ENCODE data around the gene GMCL1.

DNA sequence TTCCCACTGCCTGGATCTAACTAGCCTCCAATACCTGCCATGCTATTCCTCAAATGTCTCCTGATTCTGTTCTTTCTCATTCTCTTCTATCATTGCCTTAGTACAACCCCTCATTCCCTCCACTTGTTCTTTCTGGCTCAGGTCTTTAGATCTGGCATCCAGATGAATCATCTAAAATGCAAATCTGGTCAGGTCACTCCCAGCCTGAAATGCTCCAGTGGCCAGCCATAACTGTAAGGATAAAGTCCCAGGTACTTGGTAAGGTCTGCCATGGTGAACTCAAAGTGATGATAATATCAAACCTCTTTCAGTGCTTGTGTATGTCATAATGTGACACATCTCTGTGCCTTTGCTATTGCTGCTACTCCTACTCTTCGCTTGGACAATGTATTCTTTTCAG is 61.4 kb downstream of the GMCL1 start:
- TF ChIP-seq, protein P1, sequence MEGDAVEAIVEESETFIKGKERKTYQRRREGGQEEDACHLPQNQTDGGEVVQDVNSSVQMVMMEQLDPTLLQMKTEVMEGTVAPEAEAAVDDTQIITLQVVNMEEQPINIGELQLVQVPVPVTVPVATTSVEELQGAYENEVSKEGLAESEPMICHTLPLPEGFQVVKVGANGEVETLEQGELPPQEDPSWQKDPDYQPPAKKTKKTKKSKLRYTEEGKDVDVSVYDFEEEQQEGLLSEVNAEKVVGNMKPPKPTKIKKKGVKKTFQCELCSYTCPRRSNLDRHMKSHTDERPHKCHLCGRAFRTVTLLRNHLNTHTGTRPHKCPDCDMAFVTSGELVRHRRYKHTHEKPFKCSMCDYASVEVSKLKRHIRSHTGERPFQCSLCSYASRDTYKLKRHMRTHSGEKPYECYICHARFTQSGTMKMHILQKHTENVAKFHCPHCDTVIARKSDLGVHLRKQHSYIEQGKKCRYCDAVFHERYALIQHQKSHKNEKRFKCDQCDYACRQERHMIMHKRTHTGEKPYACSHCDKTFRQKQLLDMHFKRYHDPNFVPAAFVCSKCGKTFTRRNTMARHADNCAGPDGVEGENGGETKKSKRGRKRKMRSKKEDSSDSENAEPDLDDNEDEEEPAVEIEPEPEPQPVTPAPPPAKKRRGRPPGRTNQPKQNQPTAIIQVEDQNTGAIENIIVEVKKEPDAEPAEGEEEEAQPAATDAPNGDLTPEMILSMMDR (IDR thresholded peaks at IDR 0.05), result no peak
- no peak for TF ChIP-seq EP300 (IDR thresholded peaks at IDR 0.05)
